Measurements from ENCODE around the gene HTR5A. TPM values are rescaled to one million over a fixed set of nuclear protein-coding genes. Genes with fewer than 3 reads are reported as not detected.

The HTR5A gene
- total and polyA plus RNA-seq, 2 donors (not counting 3 experiments of a cell fraction or from before 2014, with no cell fraction given), result not detected

DNA sequence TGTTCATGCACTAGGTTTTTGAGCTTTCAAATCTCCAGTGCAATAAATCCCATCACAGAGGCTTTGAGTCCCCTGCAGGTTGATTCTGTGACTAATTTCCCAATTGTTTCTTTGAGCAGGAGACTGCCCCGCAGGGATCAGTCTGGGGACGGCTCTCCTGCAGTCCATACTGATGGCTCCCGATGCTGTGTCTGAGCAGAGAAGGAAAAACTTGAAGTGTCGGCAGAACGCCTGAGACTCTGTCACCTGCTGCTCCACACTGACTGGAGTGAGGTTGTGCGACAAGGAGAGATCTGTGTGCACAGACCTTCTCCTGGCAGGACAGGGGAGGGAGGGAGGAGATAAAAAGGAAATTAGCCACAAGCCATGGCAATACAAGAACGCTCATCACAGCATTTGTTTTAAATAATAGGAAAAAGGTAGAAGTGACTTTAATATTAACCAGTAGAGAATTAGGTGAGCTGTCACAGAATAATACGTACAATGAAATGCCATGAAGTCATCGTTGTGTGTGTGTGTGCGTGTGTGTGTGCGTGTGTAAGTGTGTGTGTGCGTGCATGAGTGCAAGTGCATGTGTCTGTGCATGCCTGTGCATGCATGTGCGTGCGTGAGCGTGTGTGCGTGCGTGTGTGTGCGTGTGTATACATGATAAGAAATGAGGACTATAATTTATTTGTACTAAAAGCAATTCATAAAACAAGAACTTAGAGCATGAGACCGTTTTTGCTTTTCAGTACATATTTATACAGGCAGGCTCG lies 38.2 kb downstream of the HTR5A start:
- Histone ChIP-seq H3K4me1 (ENCODE audit: control insufficient read depth, extremely low read depth, insufficient read depth, low read length) (no peaks in the 10 kb centered on the region), H3K36me3 (ENCODE audit: control insufficient read depth in 2 of 2, extremely low read depth in 1 of 2, insufficient read depth in 2 of 2, low read length in 2 of 2) (no peaks in the 10 kb centered on the region), H4K20me1 (replicated peaks; ENCODE audit: control insufficient read depth, extremely low read depth, insufficient read depth, low read length) (no peaks in the 10 kb centered on the region), H3K4me3 (replicated peaks in 1 of 3; ENCODE audit: insufficient read depth in 1 of 3, low read depth in 1 of 3, low read length in 3 of 3) (no peak overlapping the region), H3K4me2 (ENCODE audit: insufficient read depth, low read length) (no peak overlapping the region), H3K9ac (replicated peaks; ENCODE audit: extremely low read depth, insufficient read depth, low read length) (no peak overlapping the region), H3K9me1 (replicated peaks; ENCODE audit: control insufficient read depth, extremely low read depth, insufficient read depth, low read length) (no peaks in the 10 kb centered on the region), H2AFZ (ENCODE audit: low read depth, low read length) (no peak overlapping the region), H3K9me3 (replicated peaks; ENCODE audit: control insufficient read depth, insufficient read depth, low read length) (no peaks in the 10 kb centered on the region), H3K27ac (ENCODE audit: insufficient read depth, low read depth, low read length) (no peak overlapping the region), H3K27me3 (ENCODE audit: control insufficient read depth in 2 of 2, insufficient read depth in 2 of 2, low read length in 2 of 2) (no peaks in the 10 kb centered on the region), H3K79me2 (ENCODE audit: control insufficient read depth, insufficient read depth, low read length) (no peaks in the 10 kb centered on the region)
- ChIA-PET CTCF (no interaction called here), POLR2A (no interaction called here)
- no peak for FAIRE-seq
- intact Hi-C loops (cut with micrococcal nuclease) (no loop called here), dilution Hi-C loops (cut with MboI; ENCODE audit: extremely low pct_ligation_motif_present, low sequenced_read_pairs) (no loop called here)
- no peak for DNase-seq (ENCODE audit: low read depth, low spot score)
- no peak for TF ChIP-seq MYC (IDR thresholded peaks at IDR 0.05; ENCODE audit: low read depth, low read length)
- no peak for TF ChIP-seq POLR2A (IDR thresholded peaks at IDR 0.05; ENCODE audit: low read depth, low read length)
- no peak for TF ChIP-seq JUN (IDR thresholded peaks at IDR 0.05; ENCODE audit: borderline replicate concordance, insufficient read depth, insufficient read length, low read depth)
- no peak for TF ChIP-seq GATA2 (IDR thresholded peaks at IDR 0.05; ENCODE audit: insufficient read depth, insufficient read length, low read depth, low read length)
- no peak for TF ChIP-seq EZH2 (IDR thresholded peaks at IDR 0.05; ENCODE audit: borderline replicate concordance, low read depth, low read length, severe bottlenecking)
- no peak for TF ChIP-seq CTCF (IDR thresholded peaks at IDR 0.05; ENCODE audit: extremely low read depth in 1 of 2, insufficient read depth in 1 of 2, low read depth in 1 of 2, low read length in 2 of 2)
- TF ChIP-seq POLR2AphosphoS5 (IDR thresholded peaks at IDR 0.05; ENCODE audit: insufficient read depth, low read depth, low read length), result no peak
- TF ChIP-seq, protein P1, sequence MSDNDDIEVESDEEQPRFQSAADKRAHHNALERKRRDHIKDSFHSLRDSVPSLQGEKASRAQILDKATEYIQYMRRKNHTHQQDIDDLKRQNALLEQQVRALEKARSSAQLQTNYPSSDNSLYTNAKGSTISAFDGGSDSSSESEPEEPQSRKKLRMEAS (IDR thresholded peaks at IDR 0.05; ENCODE audit: insufficient read depth, insufficient read length), result no peak
- TF ChIP-seq FOS (IDR thresholded peaks at IDR 0.05; ENCODE audit: borderline replicate concordance, insufficient read depth, low read length), result no peak
- no TSS peak for BruUV-seq (replicated peaks)

Measured in endothelial cell of umbilical vein (primary cell).